Keratinocyte (primary cell): Measurements from ENCODE around the gene HELT. TPM values are rescaled to one million over a fixed set of nuclear protein-coding genes. Genes with fewer than 3 reads are reported as not detected.

Experiments used
- DNase-seq: peaks from one replicate; pipeline ENCODE4 v3.0.0-alpha.2; 2011; ENCODE audit warnings: low read depth, missing footprints, low spot score
- FAIRE-seq: peaks from 2 replicates; lab custom pipeline; 2011; peaks lifted over from hg19 to GRCh38; lab: Jason Lieb, UNC
- H2AFZ ChIP-seq: 2 replicates; pipeline ENCODE4 v1.6.0; 2012; ENCODE audit warnings: low read length, control low read depth, inconsistent platforms; ENCODE audit not compliant: control insufficient read depth
- H3K27ac ChIP-seq: 2 replicates; pipeline ENCODE4 v1.5.1; 2011; ENCODE audit warnings: low read length; ENCODE audit not compliant: control insufficient read depth, insufficient read depth
- H3K27me3 ChIP-seq: 3 replicates; pipeline ENCODE4 v1.6.0; 2011; ENCODE audit warnings: low read length; ENCODE audit not compliant: control insufficient read depth, insufficient read depth; ENCODE audit errors: extremely low read depth
- H3K36me3 ChIP-seq, 2 experiments: 2 replicates in 1 of 2; 3 replicates in 1 of 2; pipeline ENCODE4 v1.5.1; 2011; ENCODE audit warnings: low read length in 2 of 2, mild to moderate bottlenecking in 1 of 2; ENCODE audit not compliant: control insufficient read depth in 2 of 2, insufficient read depth in 2 of 2; ENCODE audit errors: extremely low read depth in 1 of 2
- H3K4me1 ChIP-seq: 3 replicates; pipeline ENCODE4 v1.5.1; 2011; ENCODE audit warnings: low read length; ENCODE audit not compliant: control insufficient read depth, insufficient read depth; ENCODE audit errors: extremely low read depth
- H3K4me2 ChIP-seq: 3 replicates; pipeline ENCODE4 v1.6.0; 2011; ENCODE audit warnings: low read depth, low read length; ENCODE audit not compliant: control insufficient read depth, insufficient read depth; ENCODE audit errors: extremely low read depth
- H3K4me3 ChIP-seq, 3 experiments: fragments of 200-600 bp in 1 of 3; sonication (generic) in 1 of 3; 2 replicates in 2 of 3; 3 replicates in 1 of 3; pipeline ENCODE4 v1.5.1; 2011 to 2016; ENCODE audit warnings: low read length in 3 of 3, mild to moderate bottlenecking in 3 of 3, control low read depth in 2 of 3, inconsistent platforms in 1 of 3, low read depth in 1 of 3, mixed read lengths in 1 of 3, mixed run types in 1 of 3, moderate library complexity in 1 of 3; ENCODE audit not compliant: control insufficient read depth in 2 of 3, insufficient read depth in 2 of 3; ENCODE audit errors: extremely low read depth in 1 of 3
- H3K79me2 ChIP-seq: 2 replicates; pipeline ENCODE4 v1.6.0; 2012; ENCODE audit warnings: low read length; ENCODE audit not compliant: control insufficient read depth, insufficient read depth
- H3K9ac ChIP-seq: 3 replicates; pipeline ENCODE4 v1.6.0; 2011; ENCODE audit warnings: low read length; ENCODE audit not compliant: control insufficient read depth, insufficient read depth; ENCODE audit errors: extremely low read depth
- H3K9me1 ChIP-seq: 3 replicates; pipeline ENCODE4 v1.6.0; 2011; ENCODE audit warnings: low read length; ENCODE audit not compliant: control insufficient read depth, insufficient read depth; ENCODE audit errors: extremely low read depth
- H3K9me3 ChIP-seq: 2 replicates; pipeline ENCODE4 v1.5.1; 2012; ENCODE audit warnings: low read depth, low read length; ENCODE audit not compliant: control insufficient read depth
- H4K20me1 ChIP-seq: 3 replicates; pipeline ENCODE4 v1.6.0; 2011; ENCODE audit warnings: low read length; ENCODE audit not compliant: control insufficient read depth, insufficient read depth; ENCODE audit errors: extremely low read depth
- CTCF ChIP-seq, 3 experiments: IDR thresholded peaks in 1 of 3; conservative IDR thresholded peaks in 1 of 3; optimal IDR thresholded peaks in 1 of 3; 2 replicates in 2 of 3; 3 replicates in 1 of 3; pipeline versions ENCODE3 to v1.5.1; 2011; ENCODE audit warnings: low read length in 3 of 3, mild to moderate bottlenecking in 3 of 3, moderate library complexity in 2 of 3, control low read depth in 1 of 3, inconsistent platforms in 1 of 3; ENCODE audit not compliant: insufficient read depth in 2 of 3; ENCODE audit errors: extremely low read depth in 1 of 3
- EZH2 ChIP-seq: IDR thresholded peaks from one replicate; pipeline ENCODE4 v1.6.1; 2012; ENCODE audit warnings: inconsistent platforms, mild to moderate bottlenecking, low read length, moderate library complexity
- dilution Hi-C: fragments of 300-500 bp; cut with MboI; formaldehyde crosslinking; loops from one replicate; pipeline ENCODE4 v1.7.0; 2020; ENCODE audit warnings: low sequenced_read_pairs; ENCODE audit not compliant: extremely low pct_ligation_motif_present
- polyA plus RNA-seq, 5 experiments: library from polyadenylated mRNA; depleted of rRNA in 3 of 5; stranded (reverse) in 3 of 5; stranded (forward) in 1 of 5; unstranded in 1 of 5; fragments of >200 nt; gene quantifications; 1 replicate in 1 of 5; 2 replicates in 3 of 5; 3 replicates in 1 of 5; pipeline versions ENCODE4 v1.2.1 to v1.2.3, GENCODE V29; 2011 to 2012; ENCODE audit warnings: missing spikeins in 2 of 5, low read depth in 1 of 5, low replicate concordance in 1 of 5

HELT gene
- polyA plus RNA-seq, 1 donor (not counting 4 experiments of a cell fraction or from before 2014, with no cell fraction given): not detected

GRCh38 chr4:185031611-185032010 is 13.3 kb downstream of the HELT start:
- Histone ChIP-seq H3K9me1 (no peaks in the 10 kb centered on the region), H3K79me2 (no peaks in the 10 kb centered on the region), H3K27ac (no peak overlapping the region), H3K36me3 (no peaks in the 10 kb centered on the region), H3K4me3 (no peak overlapping the region), H2AFZ (no peak overlapping the region), H3K9me3 (no peaks in the 10 kb centered on the region), H3K4me2 (no peak overlapping the region), H3K4me1 (no peaks in the 10 kb centered on the region), H3K9ac (no peak overlapping the region), H3K27me3 (peaks cover 17% of the 10 kb centered on the region), H4K20me1 (no peaks in the 10 kb centered on the region)
- FAIRE-seq (no peak), DNase-seq (no peak)
- TF ChIP-seq EZH2 (no peak), CTCF (optimal IDR thresholded peaks at IDR 0.05 in 1 of 3, IDR thresholded peaks at IDR 0.05 in 1 of 3, conservative IDR thresholded peaks at IDR 0.05 in 1 of 3; ENCODE audit: extremely low read depth in 1 of 3, insufficient read depth in 2 of 3, low read length in 3 of 3) (no peak)
- dilution Hi-C loops: no loop called here

- dilution Hi-C loops: no loop called here
- Histone ChIP-seq H3K9me3 (no peaks in the 10 kb centered on the region), H3K9me1 (no peaks in the 10 kb centered on the region), H3K4me3 (no peak overlapping the region), H3K9ac (no peak overlapping the region), H3K27ac (no peak overlapping the region), H2AFZ (no peak overlapping the region), H3K79me2 (no peaks in the 10 kb centered on the region), H4K20me1 (no peaks in the 10 kb centered on the region), H3K4me1 (no peaks in the 10 kb centered on the region), H3K4me2 (no peak overlapping the region), H3K36me3 (no peaks in the 10 kb centered on the region), H3K27me3 (peaks cover 17% of the 10 kb centered on the region)
- TF ChIP-seq EZH2 (no peak), CTCF (optimal IDR thresholded peaks at IDR 0.05 in 1 of 3, IDR thresholded peaks at IDR 0.05 in 1 of 3, conservative IDR thresholded peaks at IDR 0.05 in 1 of 3; ENCODE audit: extremely low read depth in 1 of 3, insufficient read depth in 2 of 3, low read length in 3 of 3) (no peak)
- no peak for FAIRE-seq
- DNase-seq: no peak
Observed at GRCh38 chr4:185033072-185033471, 14.8 kb downstream of the HELT start.
